HG02798 (cell line): Measurements from ENCODE around the gene DELE1.

ENCODE experiments used
- ATAC-seq: cut with Tn5 transposase; IDR thresholded peaks from one replicate; pipeline ENCODE4 v1.9.1; 2021; ENCODE audit warnings: mild to moderate bottlenecking; ENCODE audit not compliant: unreplicated experiment, poor library complexity

The DELE1 gene

GRCh38 chr5:141923448-141924313 is at the start of gene DELE1:
TSS of gene DELE1 (plus strand) at chr5:141923871. CDS start at chr5:141923942, 71 bp downstream.
- ATAC-seq, result peak; percentile 97

- ATAC-seq, result no peak
These were observed 49.8 kb upstream of the DELE1 start for GRCh38 chr5:141873933-141874261.

- ATAC-seq, result no peak
These were observed 49.3 kb upstream of the DELE1 start for GRCh38 chr5:141874262-141874964.

- no peak for ATAC-seq
These were observed 48.5 kb upstream of the DELE1 start for GRCh38 chr5:141875022-141875740.

- ATAC-seq, result no peak
These were observed 47.7 kb upstream of the DELE1 start for GRCh38 chr5:141875795-141876627.

- no peak for ATAC-seq
These were observed 46.9 kb upstream of the DELE1 start for GRCh38 chr5:141876628-141877355.

GRCh38 chr5:141877356-141878185 is 46.1 kb upstream of the DELE1 start:
- ATAC-seq, result no peak

- ATAC-seq, result no peak
These were observed 45.4 kb upstream of the DELE1 start, which contains the start of gene PCDH1 for GRCh38 chr5:141878186-141878710. TSS of gene PCDH1 (minus strand) at chr5:141878410. CDS start at chr5:141878262, 148 bp downstream.

- peak; percentile 84 for ATAC-seq
These were observed 44.8 kb upstream of the DELE1 start for GRCh38 chr5:141878711-141879425.

- ATAC-seq, result no peak
These were observed 44.3 kb upstream of the DELE1 start for GRCh38 chr5:141879426-141879759.

- no peak for ATAC-seq
These were observed 43.5 kb upstream of the DELE1 start for GRCh38 chr5:141879941-141880738.

- ATAC-seq, result no peak
These were observed 42.5 kb upstream of the DELE1 start for GRCh38 chr5:141880961-141881801.

GRCh38 chr5:141881886-141882285 is 41.8 kb upstream of the DELE1 start:
- ATAC-seq, result no peak

- no peak for ATAC-seq
These were observed 41.0 kb upstream of the DELE1 start for GRCh38 chr5:141882594-141883183.

- no peak for ATAC-seq
These were observed 40.3 kb upstream of the DELE1 start for GRCh38 chr5:141883184-141883891.
